CD4-positive, alpha-beta T cell (primary cell): ENCODE measurements around the gene CAMSAP1. TPM values are rescaled to one million over a fixed set of nuclear protein-coding genes. Genes with fewer than 3 reads are reported as not detected.

Experiments
- ATAC-seq: fragments of 200-7000 bp; cut with Tn5 transposase; one replicate; pipeline ENCODE4 v1.10.0; 2022; ENCODE audit warnings: mild to moderate bottlenecking; ENCODE audit not compliant: poor library complexity
- CTCF ChIA-PET: fragments of 350-600 bp; sonication (Branson Sonifier 250); formaldehyde crosslinking; loops from one replicate; lab custom pipeline; 2021; ENCODE audit warnings: antibody characterized with exemption, inconsistent platforms; lab: Charles Lee
- POLR2A ChIA-PET: fragments of 350-600 bp; sonication (Branson Sonifier 250); formaldehyde crosslinking; loops from one replicate; lab custom pipeline; 2021; ENCODE audit warnings: antibody characterized with exemption, inconsistent platforms; lab: Charles Lee
- DNase-seq, 14 experiments: peaks; one replicate each; pipeline ENCODE4 v3.0.0-alpha.2; 2013 to 2020; ENCODE audit warnings: mixed read lengths in 2 of 14
- H3K27ac ChIP-seq, 2 donors: one replicate each; pipeline versions ENCODE4 v1.5.1 to v1.7.0; 2013; ENCODE audit warnings: low read length in 2 of 2, low read depth in 1 of 2, mild to moderate bottlenecking in 1 of 2
- H3K27me3 ChIP-seq, 2 experiments: 1 replicate in 1 of 2; 2 replicates in 1 of 2; pipeline versions ENCODE4 v1.6.1 to v1.7.0; 2013; ENCODE audit warnings: low read length in 2 of 2, control low read depth in 1 of 2, mild to moderate bottlenecking in 1 of 2, moderate library complexity in 1 of 2; ENCODE audit not compliant: insufficient read depth in 2 of 2, control insufficient read depth in 1 of 2
- H3K36me3 ChIP-seq: one replicate; pipeline ENCODE4 v1.6.1; 2013; ENCODE audit warnings: low read length, control low read depth; ENCODE audit not compliant: insufficient read depth
- H3K4me1 ChIP-seq: one replicate; pipeline ENCODE4 v1.6.1; 2013; ENCODE audit warnings: low read length, control low read depth; ENCODE audit not compliant: insufficient read depth
- H3K4me3 ChIP-seq: one replicate; pipeline ENCODE4 v1.5.1; 2013; ENCODE audit warnings: mild to moderate bottlenecking, low read length, moderate library complexity
- H3K9me3 ChIP-seq, 2 experiments: 1 replicate in 1 of 2; 2 replicates in 1 of 2; pipeline versions ENCODE4 v1.6.1 to v1.7.0; 2013; ENCODE audit warnings: low read length in 2 of 2, mild to moderate bottlenecking in 2 of 2, control low read depth in 1 of 2, moderate library complexity in 1 of 2; ENCODE audit not compliant: control insufficient read depth in 1 of 2, insufficient read depth in 1 of 2
- H3K27ac Mint-ChIP-seq: one replicate; pipeline ENCODE4 v1.8.0; 2020; ENCODE audit warnings: mixed read lengths
- H3K27me3 Mint-ChIP-seq: one replicate; pipeline ENCODE4 v1.8.0; 2021; ENCODE audit warnings: mixed read lengths
- H3K36me3 Mint-ChIP-seq: one replicate; pipeline ENCODE4 v1.8.0; 2021; ENCODE audit warnings: low read depth, mixed read lengths
- H3K4me1 Mint-ChIP-seq: one replicate; pipeline ENCODE4 v1.8.0; 2021; ENCODE audit warnings: low read depth, mixed read lengths
- H3K4me3 Mint-ChIP-seq: one replicate; pipeline ENCODE4 v1.8.0; 2020; ENCODE audit warnings: mild to moderate bottlenecking, mixed read lengths
- H3K9me3 Mint-ChIP-seq: one replicate; pipeline ENCODE4 v1.8.0; 2020; ENCODE audit warnings: mixed read lengths
- CTCF ChIP-seq: fragments of 200-600 bp; IDR thresholded peaks from one replicate; pipeline ENCODE4 v1.8.0; 2022; ENCODE audit warnings: antibody characterized with exemption, mild to moderate bottlenecking
- intact Hi-C, 2 experiments: fragments of 100-400 bp; cut with DNase I in 1 of 2; cut with micrococcal nuclease in 1 of 2; formaldehyde crosslinking; loops; one replicate each; pipeline versions ENCODE4 v1.15.1 to v1.9.0; 2023 to 2025; cut with DNase I, micrococcal nuclease
- total RNA-seq, 174 experiments: library from RNA in 2 of 174; stranded (reverse) in 2 of 174; gene quantifications; one replicate each; pipeline ENCODE4 v1.2.3 and lab custom pipeline; 2021 to 2026

The CAMSAP1 gene
- total RNA-seq, 2 experiments from 2014 or later: 16.8 to 18.2 TPM

- Mint-ChIP-seq H3K27ac (no peak overlapping the region), H3K4me1 (no peaks in the 10 kb centered on the region), H3K27me3 (no peaks in the 10 kb centered on the region), H3K36me3 (no peaks in the 10 kb centered on the region), H3K4me3 (no peak overlapping the region), H3K9me3 (no peaks in the 10 kb centered on the region)
- Histone ChIP-seq H3K27ac (no peak overlapping the region), H3K27me3 (no peaks in the 10 kb centered on the region), H3K9me3 (no peaks in the 10 kb centered on the region), H3K4me3 (no peak overlapping the region), H3K4me1 (no peaks in the 10 kb centered on the region), H3K36me3 (no peaks in the 10 kb centered on the region)
- DNase-seq: no peak
- ChIA-PET CTCF (no interaction called here), POLR2A (no interaction called here)
- no peak for ATAC-seq
- intact Hi-C loops: no loop called here
- TF ChIP-seq CTCF: no peak
Observed at GRCh38 chr9:135783540-135784245, 123.7 kb downstream of the CAMSAP1 start.

- no peak for TF ChIP-seq CTCF
- no peaks in the 10 kb centered on the region for H3K4me1 Mint-ChIP-seq
- Histone ChIP-seq H3K27ac (no peak overlapping the region), H3K27me3 (no peaks in the 10 kb centered on the region), H3K9me3 (no peaks in the 10 kb centered on the region), H3K4me3 (no peak overlapping the region), H3K4me1 (no peaks in the 10 kb centered on the region), H3K36me3 (no peaks in the 10 kb centered on the region)
- ChIA-PET CTCF (no interaction called here), POLR2A (no interaction called here)
- no peaks in the 10 kb centered on the region for H3K9me3 Mint-ChIP-seq
- intact Hi-C loops: no loop called here
- no peak overlapping the region for H3K4me3 Mint-ChIP-seq
- no peaks in the 10 kb centered on the region for H3K36me3 Mint-ChIP-seq
- ATAC-seq (no peak), DNase-seq (no peak)
- H3K27ac Mint-ChIP-seq: no peak overlapping the region
- H3K27me3 Mint-ChIP-seq: no peaks in the 10 kb centered on the region
Observed at GRCh38 chr9:135782946-135783345, 124.4 kb downstream of the CAMSAP1 start.

- TF ChIP-seq CTCF: no peak
- intact Hi-C loops: no loop called here
- no peaks in the 10 kb centered on the region for H3K4me1 ChIP-seq
- H3K27ac ChIP-seq: no peak overlapping the region
- no peak overlapping the region for H3K4me3 Mint-ChIP-seq
- H3K27me3 ChIP-seq: no peaks in the 10 kb centered on the region
- H3K4me3 ChIP-seq: no peak overlapping the region
- H3K27me3 Mint-ChIP-seq: no peaks in the 10 kb centered on the region
- no peak overlapping the region for H3K27ac Mint-ChIP-seq
- ChIA-PET CTCF (no interaction called here), POLR2A (no interaction called here)
- DNase-seq (no peak), ATAC-seq (no peak)
- H3K36me3 Mint-ChIP-seq: no peaks in the 10 kb centered on the region
- H3K9me3 Mint-ChIP-seq: no peaks in the 10 kb centered on the region
- H3K9me3 ChIP-seq: no peaks in the 10 kb centered on the region
- H3K4me1 Mint-ChIP-seq: no peaks in the 10 kb centered on the region
- H3K36me3 ChIP-seq: no peaks in the 10 kb centered on the region
Observed at GRCh38 chr9:135780626-135781025, 126.7 kb downstream of the CAMSAP1 start.
